Sigmoid colon (tissue), 7 donors: ENCODE results near the gene SPTBN1. TPM values are rescaled to one million over a fixed set of nuclear protein-coding genes. Genes with fewer than 3 reads are reported as not detected.

Source experiments
- DNase-seq: peaks from one replicate; pipeline ENCODE4 v3.0.0-alpha.2; 2019
- H3K27ac ChIP-seq, 4 donors: fragments of 200-600 bp; sonication (generic); one replicate each; pipeline ENCODE4 v1.5.1; 2016 to 2019; ENCODE audit warnings: mild to moderate bottlenecking in 1 of 4
- H3K27me3 ChIP-seq, 3 donors: fragments of 200-600 bp; sonication (generic); one replicate each; pipeline ENCODE4 v1.5.1; 2019; ENCODE audit warnings: mild to moderate bottlenecking in 1 of 3
- H3K36me3 ChIP-seq, 4 donors: fragments of 200-600 bp; sonication (generic); one replicate each; pipeline ENCODE4 v1.5.1; 2016 to 2019
- H3K4me1 ChIP-seq, 4 donors: fragments of 200-600 bp; sonication (generic); one replicate each; pipeline ENCODE4 v1.5.1; 2017 to 2019
- H3K4me3 ChIP-seq, 4 donors: fragments of 200-600 bp; sonication (generic); one replicate each; pipeline ENCODE4 v1.5.1; 2017 to 2019; ENCODE audit warnings: mild to moderate bottlenecking in 2 of 4, moderate library complexity in 1 of 4
- H3K9me3 ChIP-seq, 4 donors: fragments of 200-600 bp in 3 of 4; sonication (generic) in 3 of 4; one replicate each; pipeline versions ENCODE4 v1.5.1 to v1.6.1; 2013 to 2019
- CTCF ChIP-seq, 4 experiments: fragments of 450-650 bp in 3 of 4; fragments of 200-600 bp in 1 of 4; IDR thresholded peaks; one replicate each; pipeline ENCODE4 v1.5.1; 2016 to 2019; ENCODE audit warnings: antibody characterized with exemption in 4 of 4, mild to moderate bottlenecking in 3 of 4, moderate library complexity in 2 of 4
- EP300 ChIP-seq, 4 donors: sonication (generic); formaldehyde crosslinking; IDR thresholded peaks; one replicate each; pipeline ENCODE4 v1.6.1; 2017; ENCODE audit warnings: antibody characterized with exemption in 4 of 4
- POLR2A ChIP-seq, 2 donors: fragments of 450-650 bp; IDR thresholded peaks; one replicate each; pipeline ENCODE4 v1.6.1; 2016; ENCODE audit warnings: antibody characterized with exemption in 2 of 2, mild to moderate bottlenecking in 2 of 2, moderate library complexity in 2 of 2
- POLR2AphosphoS5 ChIP-seq, 4 donors: sonication (generic); formaldehyde crosslinking; IDR thresholded peaks; one replicate each; pipeline ENCODE4 v1.6.1; 2017; ENCODE audit warnings: antibody characterized with exemption in 4 of 4
- WGBS, 2 donors: extraction: QIAGEN DNeasy Blood & Tissue Kit; methylation state at CpG; one replicate each; pipeline ENCODE4 v1.1.7; 2013; 5-methylcytosine and 5-hydroxymethylcytosine counted together
- intact Hi-C: fragments of 100-400 bp; cut with DNase I; formaldehyde crosslinking; loops from one replicate; pipeline ENCODE4 v1.15.1; 2023
- polyA plus RNA-seq, 3 donors: library from polyadenylated mRNA; stranded (reverse); fragments of 200-250 nt; gene quantifications; one replicate each; pipeline ENCODE4 v1.2.3, GENCODE V29; 2013
- total RNA-seq, 4 donors: library from RNA; depleted of rRNA; stranded (reverse); fragments of >200 nt; gene quantifications; one replicate each; pipeline ENCODE4 v1.1.0, GENCODE V29; 2016
- donor health status: healthy with polysubstance abuse.
- donor health status: Bipolar disorder and iron deficiency.
- donor health status: healthy.

The SPTBN1 gene
- total and polyA plus RNA-seq, 7 donors, result 23.1 to 273 (median 169) TPM

- no peak overlapping the region for H3K27ac ChIP-seq
- peaks cover 0 to 4% (median 0%) of the 10 kb centered on the region in 4 donors for H3K36me3 ChIP-seq
- H3K27me3 ChIP-seq, result no peaks in the 10 kb centered on the region
- 93 to 97% methylated on average over 5 of the region's 5 CpGs for WGBS, 2 donors
- intact Hi-C loops, result no loop called here
- H3K4me3 ChIP-seq, result no peak overlapping the region
- DNase-seq, result no peak
- no peaks in the 10 kb centered on the region for H3K9me3 ChIP-seq
- TF ChIP-seq EP300 (IDR thresholded peaks at IDR 0.05), result no peak
- TF ChIP-seq CTCF (IDR thresholded peaks at IDR 0.05), result no peak
- no peak for TF ChIP-seq POLR2A (IDR thresholded peaks at IDR 0.05)
- no peak for TF ChIP-seq POLR2AphosphoS5 (IDR thresholded peaks at IDR 0.05)
- peaks cover 0 to 36% (median 21%) of the 10 kb centered on the region in 4 donors for H3K4me1 ChIP-seq
Measured at GRCh38 chr2:54538537-54538936, 82.4 kb downstream of the SPTBN1 start.

- Histone ChIP-seq H3K27me3 (no peaks in the 10 kb centered on the region), H3K4me3 (no peak overlapping the region), H3K4me1 (peaks cover 0 to 35% (median 19%) of the 10 kb centered on the region in 4 donors), H3K36me3 (no peaks in the 10 kb centered on the region), H3K27ac (no peak overlapping the region), H3K9me3 (no peaks in the 10 kb centered on the region)
- DNase-seq, result no peak
- intact Hi-C loops, result no loop called here
- WGBS, 2 donors, result 90 to 93% methylated on average over 6 of the region's 6 CpGs
- TF ChIP-seq CTCF (IDR thresholded peaks at IDR 0.05), result no peak
Measured at GRCh38 chr2:54539683-54540082, 83.6 kb downstream of the SPTBN1 start.

GRCh38 chr2:54540194-54540593 is 84.1 kb downstream of the SPTBN1 start:
- Histone ChIP-seq H3K4me3 (no peak overlapping the region), H3K4me1 (peaks cover 0 to 33% (median 17%) of the 10 kb centered on the region in 4 donors), H3K27me3 (no peaks in the 10 kb centered on the region), H3K27ac (no peak overlapping the region), H3K9me3 (no peaks in the 10 kb centered on the region), H3K36me3 (no peaks in the 10 kb centered on the region)
- no peak for TF ChIP-seq POLR2AphosphoS5 (IDR thresholded peaks at IDR 0.05)
- no peak for TF ChIP-seq POLR2A (IDR thresholded peaks at IDR 0.05)
- no peak for TF ChIP-seq CTCF (IDR thresholded peaks at IDR 0.05)
- no peak for TF ChIP-seq EP300 (IDR thresholded peaks at IDR 0.05)
- no peak for DNase-seq
- WGBS, 2 donors, result 72 to 79% methylated on average over 1 of the region's 1 CpG
- intact Hi-C loops, result no loop called here

GRCh38 chr2:54541995-54542394 is 85.9 kb downstream of the SPTBN1 start:
- H3K27ac ChIP-seq, result no peak overlapping the region
- no peaks in the 10 kb centered on the region for H3K27me3 ChIP-seq
- no peak for TF ChIP-seq CTCF (IDR thresholded peaks at IDR 0.05)
- no peak for TF ChIP-seq POLR2A (IDR thresholded peaks at IDR 0.05)
- TF ChIP-seq POLR2AphosphoS5 (IDR thresholded peaks at IDR 0.05), result no peak
- TF ChIP-seq EP300 (IDR thresholded peaks at IDR 0.05), result no peak
- intact Hi-C loops, result no loop called here
- H3K36me3 ChIP-seq, result no peaks in the 10 kb centered on the region
- WGBS, 2 donors, result 82 to 83% methylated on average over 4 of the region's 4 CpGs
- no peak for DNase-seq
- peaks cover 0 to 40% (median 17%) of the 10 kb centered on the region in 4 donors for H3K4me1 ChIP-seq
- no peak overlapping the region for H3K4me3 ChIP-seq
- H3K9me3 ChIP-seq, result no peaks in the 10 kb centered on the region

- intact Hi-C loops, result no loop called here
- no peak for DNase-seq
- no peaks in the 10 kb centered on the region for H3K36me3 ChIP-seq
- peaks cover 0 to 40% (median 17%) of the 10 kb centered on the region in 4 donors for H3K4me1 ChIP-seq
- no peaks in the 10 kb centered on the region for H3K27me3 ChIP-seq
- no peak overlapping the region for H3K4me3 ChIP-seq
- TF ChIP-seq EP300 (IDR thresholded peaks at IDR 0.05), result no peak
- TF ChIP-seq POLR2AphosphoS5 (IDR thresholded peaks at IDR 0.05), result no peak
- no peak for TF ChIP-seq CTCF (IDR thresholded peaks at IDR 0.05)
- TF ChIP-seq POLR2A (IDR thresholded peaks at IDR 0.05), result no peak
- H3K27ac ChIP-seq, result no peak overlapping the region
- WGBS, 2 donors, result 13 to 43% methylated on average over 3 of the region's 3 CpGs
- H3K9me3 ChIP-seq, result no peaks in the 10 kb centered on the region
Measured at GRCh38 chr2:54543733-54544396, 87.7 kb downstream of the SPTBN1 start.
